ENCODE data around the gene NGB.

GRCh38 chr14:77311217-77311616, 40.2 kb upstream of the NGB start:
- no peak for TF ChIP-seq POLR2A (IDR thresholded peaks at IDR 0.05)
- TF ChIP-seq CTCF (IDR thresholded peaks at IDR 0.05) = no peak
